PC-3 (cell line): Measurements from ENCODE around the gene ABO.

ENCODE experiments used
- EZH2 ChIP-seq: fragments of 300-600 bp; sonication (generic); IDR thresholded peaks from one replicate; pipeline ENCODE4 v1.6.1; 2017; ENCODE audit warnings: antibody characterized with exemption, mild to moderate bottlenecking, low read length; ENCODE audit not compliant: unreplicated experiment
- EZH2phosphoT487 ChIP-seq: fragments of 300-600 bp; sonication (generic); IDR thresholded peaks from 2 replicates; pipeline ENCODE4 v1.6.1; 2018; ENCODE audit warnings: mild to moderate bottlenecking, antibody characterized with exemption, low read length, borderline replicate concordance
- TF ChIP-seq, protein P1 (sequence below): fragments of 300-600 bp; sonication (generic); conservative IDR thresholded peaks from 2 replicates; pipeline ENCODE4 v1.5.1; 2017; ENCODE audit warnings: antibody characterized with exemption, low read depth, mild to moderate bottlenecking, low read length

DNA sequence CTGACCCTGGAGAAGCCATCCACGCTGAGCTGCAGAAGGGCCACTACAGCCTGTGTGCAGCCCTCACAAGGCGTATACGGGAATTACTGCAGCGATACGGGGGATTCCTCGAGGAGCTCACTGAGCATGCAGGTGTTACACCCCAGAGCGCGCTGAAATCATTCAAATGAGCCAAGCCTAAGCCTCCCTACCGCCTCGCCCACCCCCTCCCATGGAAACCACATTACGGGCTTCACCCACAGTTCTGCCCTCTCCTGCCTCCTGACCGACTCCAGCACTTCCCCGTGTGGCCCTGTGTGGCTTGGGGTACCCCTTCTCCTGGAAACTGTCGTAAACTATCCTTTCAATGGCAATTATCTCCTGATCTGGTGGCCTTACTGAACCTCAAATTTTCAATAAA is 47.7 kb upstream of the ABO start:
- TF ChIP-seq, protein P1, sequence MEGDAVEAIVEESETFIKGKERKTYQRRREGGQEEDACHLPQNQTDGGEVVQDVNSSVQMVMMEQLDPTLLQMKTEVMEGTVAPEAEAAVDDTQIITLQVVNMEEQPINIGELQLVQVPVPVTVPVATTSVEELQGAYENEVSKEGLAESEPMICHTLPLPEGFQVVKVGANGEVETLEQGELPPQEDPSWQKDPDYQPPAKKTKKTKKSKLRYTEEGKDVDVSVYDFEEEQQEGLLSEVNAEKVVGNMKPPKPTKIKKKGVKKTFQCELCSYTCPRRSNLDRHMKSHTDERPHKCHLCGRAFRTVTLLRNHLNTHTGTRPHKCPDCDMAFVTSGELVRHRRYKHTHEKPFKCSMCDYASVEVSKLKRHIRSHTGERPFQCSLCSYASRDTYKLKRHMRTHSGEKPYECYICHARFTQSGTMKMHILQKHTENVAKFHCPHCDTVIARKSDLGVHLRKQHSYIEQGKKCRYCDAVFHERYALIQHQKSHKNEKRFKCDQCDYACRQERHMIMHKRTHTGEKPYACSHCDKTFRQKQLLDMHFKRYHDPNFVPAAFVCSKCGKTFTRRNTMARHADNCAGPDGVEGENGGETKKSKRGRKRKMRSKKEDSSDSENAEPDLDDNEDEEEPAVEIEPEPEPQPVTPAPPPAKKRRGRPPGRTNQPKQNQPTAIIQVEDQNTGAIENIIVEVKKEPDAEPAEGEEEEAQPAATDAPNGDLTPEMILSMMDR = no peak
- TF ChIP-seq EZH2 = no peak
- no peak for TF ChIP-seq EZH2phosphoT487
